OCI-LY7 (cell line): Measurements from ENCODE around the gene B3GALT6. TPM values are rescaled to one million over a fixed set of nuclear protein-coding genes. Genes with fewer than 3 reads are reported as not detected.

Source experiments
- BruUV-seq: library from RNA; stranded (reverse); fragments of 400-500 nt; replicated peaks from 2 replicates; lab custom pipeline; 2021; lab: Mats Ljungman, UMichigan
- CTCF ChIA-PET: fragments of 300-600 bp; sonication (Branson Sonifier 250); formaldehyde crosslinking; loops from one replicate; lab custom pipeline; 2022; ENCODE audit warnings: antibody characterized with exemption; ENCODE audit not compliant: unreplicated experiment; lab: Charles Lee
- POLR2A ChIA-PET: fragments of 300-600 bp; sonication (Branson Sonifier 250); formaldehyde crosslinking; loops from one replicate; lab custom pipeline; 2022; ENCODE audit warnings: antibody characterized with exemption; lab: Charles Lee
- DNase-seq: peaks from one replicate; pipeline ENCODE4 v3.0.0-alpha.2; 2015; ENCODE audit warnings: low spot score
- H2AFZ ChIP-seq: fragments of 200-600 bp; sonication (generic), shearing (Covaris generic); 2 replicates; pipeline ENCODE4 v1.6.1; 2014; ENCODE audit warnings: mild to moderate bottlenecking, antibody characterized with exemption, low read length, moderate library complexity
- H3K27ac ChIP-seq: fragments of 200-600 bp; sonication (generic); 2 replicates; pipeline ENCODE4 v1.5.1; 2014; ENCODE audit warnings: mixed run types, low read depth, mild to moderate bottlenecking, moderate library complexity, low read length, inconsistent platforms; ENCODE audit not compliant: poor library complexity, severe bottlenecking
- H3K36me3 ChIP-seq: fragments of 200-600 bp; sonication (generic); 2 replicates; pipeline ENCODE4 v1.6.1; 2014; ENCODE audit warnings: mild to moderate bottlenecking, antibody characterized with exemption, low read length, moderate library complexity, mixed read lengths; ENCODE audit not compliant: insufficient read depth
- H3K4me1 ChIP-seq: fragments of 200-600 bp; sonication (generic); 2 replicates; pipeline ENCODE4 v1.5.1; 2014; ENCODE audit warnings: mild to moderate bottlenecking, low read length; ENCODE audit not compliant: insufficient read depth, poor library complexity, severe bottlenecking
- H3K4me2 ChIP-seq: fragments of 200-600 bp; sonication (generic); 2 replicates; pipeline ENCODE4 v1.6.1; 2014; ENCODE audit warnings: mild to moderate bottlenecking, low read length
- H3K4me3 ChIP-seq: fragments of 200-600 bp; sonication (generic); 2 replicates; pipeline ENCODE4 v1.5.1; 2014; ENCODE audit warnings: mild to moderate bottlenecking, low read depth, low read length; ENCODE audit not compliant: poor library complexity, severe bottlenecking
- H3K79me2 ChIP-seq: fragments of 200-600 bp; sonication (generic); 2 replicates; pipeline ENCODE4 v1.6.1; 2016; ENCODE audit warnings: low read depth, mild to moderate bottlenecking, low read length, moderate library complexity, mixed read lengths; ENCODE audit not compliant: insufficient read depth
- H3K9me2 ChIP-seq: fragments of 200-600 bp; sonication (generic); 2 replicates; pipeline ENCODE4 v1.6.1; 2016; ENCODE audit warnings: mild to moderate bottlenecking, low read length, mixed read lengths; ENCODE audit not compliant: insufficient read depth
- H3K9me3 ChIP-seq: fragments of 200-600 bp; sonication (generic); 2 replicates; pipeline ENCODE4 v1.6.1; 2014; ENCODE audit warnings: mild to moderate bottlenecking, mixed run types, low read length, mixed read lengths
- H4K20me1 ChIP-seq: fragments of 200-600 bp; sonication (generic); 2 replicates; pipeline ENCODE4 v1.6.1; 2014; ENCODE audit warnings: mild to moderate bottlenecking, antibody characterized with exemption, low read length, moderate library complexity, mixed read lengths; ENCODE audit not compliant: insufficient read depth
- CTCF ChIP-seq: fragments of 200-600 bp; sonication (generic); conservative IDR thresholded peaks from 2 replicates; pipeline ENCODE4 v1.5.1; 2014; ENCODE audit warnings: mild to moderate bottlenecking, antibody characterized with exemption, low read length, moderate library complexity, mixed read lengths
- EZH2phosphoT487 ChIP-seq: fragments of 200-600 bp; sonication (generic); IDR thresholded peaks from 2 replicates; pipeline ENCODE4 v1.6.1; 2018; ENCODE audit warnings: low read depth, borderline replicate concordance, mild to moderate bottlenecking, mixed run types, antibody characterized with exemption, low read length, moderate library complexity, mixed read lengths
- intact Hi-C: fragments of 100-400 bp; cut with micrococcal nuclease; formaldehyde crosslinking; loops from one replicate; pipeline ENCODE4 v1.10.0; 2022; ENCODE audit not compliant: unreplicated experiment
- total RNA-seq, 2 experiments: library from RNA; depleted of rRNA in 1 of 2; stranded (reverse); fragments of >200 nt in 1 of 2; shearing (Covaris generic) in 1 of 2; gene quantifications; 2 replicates each; pipeline ENCODE4 v1.2.3, GENCODE V29; 2014 to 2022

B3GALT6 gene
- total RNA-seq, 2 experiments from 2014 or later: 27.1 to 36.2 TPM

GRCh38 chr1:1204998-1205768, 26.9 kb upstream of the B3GALT6 start:
- ChIA-PET POLR2A (no interaction called here), CTCF (interaction anchor here (0.6 kb wide), 1 partner anchor 141 kb away, joined by 3 read pairs; no protein-coding TSS in a partner anchor)
- Histone ChIP-seq H3K9me2 (no peaks in the 10 kb centered on the region), H3K79me2 (no peaks in the 10 kb centered on the region), H3K9me3 (no peaks in the 10 kb centered on the region), H3K36me3 (no peaks in the 10 kb centered on the region), H3K4me1 (peaks cover 7% of the 10 kb centered on the region), H3K27ac (no peak overlapping the region), H3K4me2 (no peak overlapping the region), H2AFZ (no peak overlapping the region), H4K20me1 (no peaks in the 10 kb centered on the region), H3K4me3 (no peak overlapping the region)
- intact Hi-C loops: no loop called here
- TF ChIP-seq EZH2phosphoT487 (no peak), CTCF (no peak)
- BruUV-seq: no TSS peak
- no peak for DNase-seq

- Histone ChIP-seq H3K9me2 (no peaks in the 10 kb centered on the region), H3K36me3 (no peaks in the 10 kb centered on the region), H3K4me1 (peaks cover 7% of the 10 kb centered on the region), H3K4me3 (no peak overlapping the region), H3K79me2 (no peaks in the 10 kb centered on the region), H4K20me1 (no peaks in the 10 kb centered on the region), H2AFZ (no peak overlapping the region), H3K27ac (no peak overlapping the region), H3K9me3 (no peaks in the 10 kb centered on the region), H3K4me2 (no peak overlapping the region)
- POLR2A ChIA-PET: no interaction called here
- no TSS peak for BruUV-seq
- CTCF ChIA-PET: interaction anchor here (0.6 kb wide), 1 partner anchor 142 kb away, joined by 3 read pairs; no protein-coding TSS in a partner anchor
- intact Hi-C loops: no loop called here
- no peak for TF ChIP-seq EZH2phosphoT487
- TF ChIP-seq CTCF: no peak
- no peak for DNase-seq
Observed at GRCh38 chr1:1205769-1206375, 26.2 kb upstream of the B3GALT6 start.
